GM10266 (cell line): Measurements from ENCODE around the gene DPP10.

Experiments used
- DNase-seq: peaks from one replicate; pipeline ENCODE4 v3.0.0; 2012; ENCODE audit errors: extremely low spot score
- CTCF ChIP-seq: IDR thresholded peaks from 2 replicates; pipeline ENCODE4 v1.5.1; 2012; ENCODE audit warnings: mild to moderate bottlenecking, low read depth; ENCODE audit not compliant: control insufficient read depth, insufficient read depth; ENCODE audit errors: missing control alignments

Gene DPP10

GRCh38 chr2:114628481-114628880 is 186.0 kb downstream of the DPP10 start:
- no peak for DNase-seq
- no peak for TF ChIP-seq CTCF

GRCh38 chr2:114631146-114631545 is 188.7 kb downstream of the DPP10 start:
- no peak for DNase-seq
- TF ChIP-seq CTCF, result no peak

GRCh38 chr2:114642166-114642770 is 199.8 kb downstream of the DPP10 start:
- no peak for TF ChIP-seq CTCF

GRCh38 chr2:114642988-114643553 is 200.6 kb downstream of the DPP10 start:
- no peak for TF ChIP-seq CTCF
- no peak for DNase-seq

More at GRCh38 chr2:114642166-114642770, 199.8 kb downstream of the DPP10 start:
- no peak for DNase-seq

- no peak for DNase-seq
- no peak for TF ChIP-seq CTCF
These were observed 209.5 kb downstream of the DPP10 start for GRCh38 chr2:114651933-114652332.

- DNase-seq, result no peak
- no peak for TF ChIP-seq CTCF
These were observed 217.4 kb downstream of the DPP10 start for GRCh38 chr2:114659880-114660279.
